Astrocyte (in vitro differentiated cells and primary cell): ENCODE measurements around the gene WWP2. TPM values are rescaled to one million over a fixed set of nuclear protein-coding genes. Genes with fewer than 3 reads are reported as not detected.

Experiments
- DNase-seq: peaks from one replicate; pipeline ENCODE4 v3.0.0-alpha.2; 2010; ENCODE audit warnings: low read depth
- FAIRE-seq: peaks from 2 replicates; lab custom pipeline; 2011; peaks lifted over from hg19 to GRCh38; lab: Jason Lieb, UNC
- H2AFZ ChIP-seq: 2 replicates; pipeline ENCODE4 v1.6.0; 2012; ENCODE audit warnings: low read depth, low read length, inconsistent platforms
- H3K27ac ChIP-seq: 2 replicates; pipeline ENCODE4 v1.5.1; 2011; ENCODE audit warnings: low read depth, low read length, inconsistent platforms
- H3K27me3 ChIP-seq: 2 replicates; pipeline ENCODE4 v1.6.0; 2011; ENCODE audit warnings: low read length, inconsistent platforms; ENCODE audit not compliant: insufficient read depth
- H3K36me3 ChIP-seq: 2 replicates; pipeline ENCODE4 v1.5.1; 2011; ENCODE audit warnings: low read length, inconsistent platforms; ENCODE audit not compliant: insufficient read depth
- H3K4me1 ChIP-seq: 2 replicates; pipeline ENCODE4 v1.5.1; 2011; ENCODE audit warnings: low read length, inconsistent platforms; ENCODE audit not compliant: insufficient read depth
- H3K4me2 ChIP-seq: 2 replicates; pipeline ENCODE4 v1.6.0; 2012; ENCODE audit warnings: low read length, inconsistent platforms
- H3K4me3 ChIP-seq: 2 replicates; pipeline ENCODE4 v1.5.1; 2011; ENCODE audit warnings: low read depth, mild to moderate bottlenecking, low read length, inconsistent platforms; ENCODE audit not compliant: insufficient read depth
- H3K79me2 ChIP-seq: 2 replicates; pipeline ENCODE4 v1.6.0; 2012; ENCODE audit warnings: mild to moderate bottlenecking, low read length, inconsistent platforms; ENCODE audit not compliant: insufficient read depth
- H3K9ac ChIP-seq: 2 replicates; pipeline ENCODE4 v1.6.0; 2012; ENCODE audit warnings: mild to moderate bottlenecking, low read length, inconsistent platforms
- H3K9me3 ChIP-seq: 2 replicates; pipeline ENCODE4 v1.5.1; 2012; ENCODE audit warnings: low read depth, mild to moderate bottlenecking, low read length, inconsistent platforms; ENCODE audit not compliant: insufficient read depth
- H4K20me1 ChIP-seq: 2 replicates; pipeline ENCODE4 v1.6.0; 2012; ENCODE audit warnings: low read length, inconsistent platforms; ENCODE audit not compliant: insufficient read depth
- H3K27ac Mint-ChIP-seq: one replicate; pipeline ENCODE4 v1.8.0; 2021; ENCODE audit warnings: mild to moderate bottlenecking, mixed read lengths; ENCODE audit not compliant: unreplicated experiment
- H3K27me3 Mint-ChIP-seq: one replicate; pipeline ENCODE4 v1.8.0; 2021; ENCODE audit warnings: low read depth, mixed read lengths; ENCODE audit not compliant: unreplicated experiment
- H3K36me3 Mint-ChIP-seq: one replicate; pipeline ENCODE4 v1.8.0; 2021; ENCODE audit warnings: low read depth, mixed read lengths; ENCODE audit not compliant: unreplicated experiment
- H3K4me1 Mint-ChIP-seq: one replicate; pipeline ENCODE4 v1.8.0; 2021; ENCODE audit warnings: low read depth, mixed read lengths; ENCODE audit not compliant: unreplicated experiment
- H3K4me3 Mint-ChIP-seq: one replicate; pipeline ENCODE4 v1.8.0; 2021; ENCODE audit warnings: mild to moderate bottlenecking, moderate library complexity, mixed read lengths; ENCODE audit not compliant: unreplicated experiment
- H3K9me3 Mint-ChIP-seq: one replicate; pipeline ENCODE4 v1.8.0; 2021; ENCODE audit warnings: mild to moderate bottlenecking, mixed read lengths; ENCODE audit not compliant: unreplicated experiment
- CTCF ChIP-seq: IDR thresholded peaks from 2 replicates; pipeline ENCODE4 v1.5.1; 2011; ENCODE audit warnings: low read depth, mild to moderate bottlenecking, inconsistent platforms, low read length, moderate library complexity; ENCODE audit not compliant: insufficient read depth
- EZH2 ChIP-seq: IDR thresholded peaks from 2 replicates; pipeline ENCODE4 v1.6.1; 2012; ENCODE audit warnings: mild to moderate bottlenecking, low read length, inconsistent platforms; ENCODE audit not compliant: insufficient read depth
- total RNA-seq: library from RNA; stranded (reverse); gene quantifications from 2 replicates; pipeline ENCODE4 v1.2.1, GENCODE V29; 2021

The WWP2 gene
- total RNA-seq, 1 donor from 2014 or later = 28.7 TPM

GRCh38 chr16:69830146-69830533, 68.0 kb downstream of the WWP2 start:
- no peak for FAIRE-seq
- H3K27me3 ChIP-seq = no peaks in the 10 kb centered on the region

GRCh38 chr16:69830534-69831211, 68.5 kb downstream of the WWP2 start:
- Histone ChIP-seq H3K9me3 (no peaks in the 10 kb centered on the region), H3K9ac (no peak overlapping the region), H3K4me2 (no peak overlapping the region), H2AFZ (no peak overlapping the region), H3K79me2 (no peaks in the 10 kb centered on the region), H3K27ac (no peak overlapping the region), H3K4me3 (no peak overlapping the region), H3K36me3 (no peaks in the 10 kb centered on the region), H3K27me3 (no peaks in the 10 kb centered on the region), H4K20me1 (no peaks in the 10 kb centered on the region), H3K4me1 (no peaks in the 10 kb centered on the region)
- no peak for DNase-seq
- TF ChIP-seq EZH2 (no peak), CTCF (no peak)
- H3K27me3 Mint-ChIP-seq = no peaks in the 10 kb centered on the region
- H3K27ac Mint-ChIP-seq = peak overlapping the region; percentile 75
- FAIRE-seq = no peak
- peaks cover 2% of the 10 kb centered on the region for H3K9me3 Mint-ChIP-seq
- no peak overlapping the region for H3K4me3 Mint-ChIP-seq
- H3K4me1 Mint-ChIP-seq = peaks cover 38% of the 10 kb centered on the region
- peaks cover 4% of the 10 kb centered on the region for H3K36me3 Mint-ChIP-seq

More at GRCh38 chr16:69830146-69830533, 68.0 kb downstream of the WWP2 start:
- TF ChIP-seq CTCF = no peak
- no peak for TF ChIP-seq EZH2
- no peak overlapping the region for H3K4me3 Mint-ChIP-seq
- Histone ChIP-seq H3K9ac (no peak overlapping the region), H3K9me3 (no peaks in the 10 kb centered on the region), H3K79me2 (no peaks in the 10 kb centered on the region), H3K36me3 (no peaks in the 10 kb centered on the region), H2AFZ (no peak overlapping the region), H3K4me3 (no peak overlapping the region), H3K27ac (no peak overlapping the region), H3K4me1 (no peaks in the 10 kb centered on the region), H3K4me2 (no peak overlapping the region), H4K20me1 (no peaks in the 10 kb centered on the region)
- peaks cover 35% of the 10 kb centered on the region for H3K4me1 Mint-ChIP-seq
- H3K9me3 Mint-ChIP-seq = peaks cover 2% of the 10 kb centered on the region
- no peak for DNase-seq
- H3K27ac Mint-ChIP-seq = peak overlapping the region; percentile 75
- peaks cover 4% of the 10 kb centered on the region for H3K36me3 Mint-ChIP-seq
- H3K27me3 Mint-ChIP-seq = no peaks in the 10 kb centered on the region
